Panc1 (cell line): ENCODE measurements around the gene APOA5. TPM values are rescaled to one million over a fixed set of nuclear protein-coding genes. Genes with fewer than 3 reads are reported as not detected.

Source experiments
- ATAC-seq: fragments of 200-7000 bp; cut with Tn5 transposase; 2 replicates; pipeline ENCODE4 v1.9.1; 2020; ENCODE audit warnings: mild to moderate bottlenecking, moderate library complexity
- BruUV-seq: library from RNA; stranded (reverse); fragments of 400-500 nt; replicated peaks from 2 replicates; lab custom pipeline; 2021; lab: Mats Ljungman, UMichigan
- CTCF ChIA-PET: fragments of 300-600 bp; sonication (Branson Sonifier 250); formaldehyde crosslinking; loops from one replicate; lab custom pipeline; 2022; ENCODE audit warnings: antibody characterized with exemption; lab: Charles Lee
- POLR2A ChIA-PET: fragments of 300-600 bp; sonication (Branson Sonifier 250); formaldehyde crosslinking; loops from one replicate; lab custom pipeline; 2022; ENCODE audit warnings: antibody characterized with exemption; lab: Charles Lee
- DNase-seq: peaks from one replicate; pipeline ENCODE4 v3.0.0-alpha.2; 2010; ENCODE audit warnings: low read depth, low spot score
- H3K27ac ChIP-seq: 2 replicates; pipeline ENCODE4 v1.5.1; 2011; ENCODE audit warnings: mild to moderate bottlenecking, low read length, inconsistent platforms
- H3K27me3 ChIP-seq: fragments of 200-500 bp; sonication (Bioruptor generic); 2 replicates; pipeline ENCODE4 v1.6.0; 2014; ENCODE audit warnings: low read length, inconsistent platforms; ENCODE audit not compliant: control insufficient read depth, insufficient read depth
- H3K36me3 ChIP-seq: fragments of 200-500 bp; sonication (Bioruptor generic); 2 replicates; pipeline ENCODE4 v1.5.1; 2014; ENCODE audit warnings: inconsistent platforms, mild to moderate bottlenecking, low read length, moderate library complexity; ENCODE audit not compliant: control insufficient read depth, insufficient read depth
- H3K4me1 ChIP-seq: 2 replicates; pipeline ENCODE4 v1.5.1; 2011; ENCODE audit warnings: inconsistent platforms, mild to moderate bottlenecking, low read length, moderate library complexity; ENCODE audit not compliant: control insufficient read depth, insufficient read depth
- H3K4me3 ChIP-seq, 2 experiments: 2 replicates each; pipeline ENCODE4 v1.5.1; 2011 to 2012; ENCODE audit warnings: low read depth in 2 of 2, low read length in 2 of 2, mild to moderate bottlenecking in 2 of 2, inconsistent platforms in 1 of 2, moderate library complexity in 1 of 2
- H3K9me3 ChIP-seq: fragments of 200-500 bp; sonication (Bioruptor generic); 2 replicates; pipeline ENCODE4 v1.5.1; 2014; ENCODE audit warnings: low read depth, mild to moderate bottlenecking, inconsistent platforms, low read length, moderate library complexity; ENCODE audit not compliant: control insufficient read depth, insufficient read depth
- POLR2AphosphoS5 ChIP-seq: IDR thresholded peaks from 2 replicates; pipeline ENCODE4 v1.6.1; 2012; ENCODE audit warnings: mild to moderate bottlenecking, low read depth, low read length, moderate library complexity
- SIN3A ChIP-seq: IDR thresholded peaks from 2 replicates; pipeline ENCODE4 v1.6.1; 2012; ENCODE audit warnings: low read depth, mild to moderate bottlenecking, low read length, moderate library complexity, borderline replicate concordance; ENCODE audit not compliant: insufficient read depth
- TCF7L2 ChIP-seq: IDR thresholded peaks from 2 replicates; pipeline ENCODE4 v1.6.1; 2011; ENCODE audit warnings: mild to moderate bottlenecking, low read depth, low read length, inconsistent platforms
- in situ Hi-C: cut with HindIII; loops from 2 replicates; pipeline ENCODE4 v1.10.0; 2016; ENCODE audit warnings: low sequenced_read_pairs, low pct_unique_long_range_greater_than_20kb
- intact Hi-C: fragments of 100-400 bp; cut with micrococcal nuclease; formaldehyde crosslinking; loops from one replicate; pipeline ENCODE4 v1.10.0; 2022; ENCODE audit not compliant: unreplicated experiment
- total RNA-seq: library from RNA; stranded (reverse); gene quantifications from one replicate; pipeline ENCODE4 v1.2.1, GENCODE V29; 2021; ENCODE audit not compliant: unreplicated experiment
- TF ChIP-seq, protein P1 (sequence below): fragments of 450-650 bp; IDR thresholded peaks from 2 replicates; pipeline ENCODE4 v1.5.1; 2017; ENCODE audit warnings: mild to moderate bottlenecking
- TF ChIP-seq, protein P2 (sequence below), 2 experiments: IDR thresholded peaks; 2 replicates each; pipeline ENCODE4 v1.6.1; 2011 to 2012; ENCODE audit warnings: low read depth in 2 of 2, control low read depth in 1 of 2, low read length in 1 of 2, mild to moderate bottlenecking in 1 of 2, moderate library complexity in 1 of 2; ENCODE audit not compliant: insufficient read depth in 1 of 2

The APOA5 gene
- total RNA-seq, 1 experiment from 2014 or later = 0.39 TPM

DNA sequence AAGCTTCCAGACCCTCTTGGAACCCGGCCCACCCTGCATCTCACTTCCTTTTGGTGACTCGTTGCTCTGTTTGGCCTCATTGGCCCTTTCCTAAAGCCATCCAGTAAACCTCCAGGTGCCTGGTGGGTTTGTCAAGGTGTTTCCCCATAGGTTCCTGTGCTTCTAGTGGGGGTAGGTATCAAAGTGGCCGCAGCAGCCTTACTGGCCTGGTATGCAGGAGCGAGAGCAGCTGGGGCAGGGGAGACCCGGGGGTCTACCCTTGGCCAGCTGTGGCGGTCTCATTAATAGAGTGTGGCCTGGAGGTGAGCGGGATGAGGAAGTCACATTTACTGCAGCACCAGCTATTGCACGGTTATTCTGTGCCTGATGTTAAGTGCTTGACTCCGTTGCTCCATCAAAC is 27.4 kb upstream of the APOA5 start:
- DNase-seq = no peak
- no peaks in the 10 kb centered on the region for H3K4me1 ChIP-seq
- H3K27ac ChIP-seq = no peak overlapping the region
- no peaks in the 10 kb centered on the region for H3K27me3 ChIP-seq
- H3K36me3 ChIP-seq = no peaks in the 10 kb centered on the region
- in situ Hi-C loops = no loop called here
- H3K9me3 ChIP-seq = no peaks in the 10 kb centered on the region
- ATAC-seq = no peak
- BruUV-seq = no TSS peak
- CTCF ChIA-PET = interaction anchor here (0.6 kb wide), 1 partner anchor 9 kb away, joined by 3 read pairs; no protein-coding TSS in a partner anchor
- intact Hi-C loops = no loop called here
- POLR2A ChIA-PET = no interaction called here
- no peak overlapping the region for H3K4me3 ChIP-seq
- TF ChIP-seq, protein P1, sequence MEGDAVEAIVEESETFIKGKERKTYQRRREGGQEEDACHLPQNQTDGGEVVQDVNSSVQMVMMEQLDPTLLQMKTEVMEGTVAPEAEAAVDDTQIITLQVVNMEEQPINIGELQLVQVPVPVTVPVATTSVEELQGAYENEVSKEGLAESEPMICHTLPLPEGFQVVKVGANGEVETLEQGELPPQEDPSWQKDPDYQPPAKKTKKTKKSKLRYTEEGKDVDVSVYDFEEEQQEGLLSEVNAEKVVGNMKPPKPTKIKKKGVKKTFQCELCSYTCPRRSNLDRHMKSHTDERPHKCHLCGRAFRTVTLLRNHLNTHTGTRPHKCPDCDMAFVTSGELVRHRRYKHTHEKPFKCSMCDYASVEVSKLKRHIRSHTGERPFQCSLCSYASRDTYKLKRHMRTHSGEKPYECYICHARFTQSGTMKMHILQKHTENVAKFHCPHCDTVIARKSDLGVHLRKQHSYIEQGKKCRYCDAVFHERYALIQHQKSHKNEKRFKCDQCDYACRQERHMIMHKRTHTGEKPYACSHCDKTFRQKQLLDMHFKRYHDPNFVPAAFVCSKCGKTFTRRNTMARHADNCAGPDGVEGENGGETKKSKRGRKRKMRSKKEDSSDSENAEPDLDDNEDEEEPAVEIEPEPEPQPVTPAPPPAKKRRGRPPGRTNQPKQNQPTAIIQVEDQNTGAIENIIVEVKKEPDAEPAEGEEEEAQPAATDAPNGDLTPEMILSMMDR = no peak
- TF ChIP-seq POLR2AphosphoS5 = no peak

DNA sequence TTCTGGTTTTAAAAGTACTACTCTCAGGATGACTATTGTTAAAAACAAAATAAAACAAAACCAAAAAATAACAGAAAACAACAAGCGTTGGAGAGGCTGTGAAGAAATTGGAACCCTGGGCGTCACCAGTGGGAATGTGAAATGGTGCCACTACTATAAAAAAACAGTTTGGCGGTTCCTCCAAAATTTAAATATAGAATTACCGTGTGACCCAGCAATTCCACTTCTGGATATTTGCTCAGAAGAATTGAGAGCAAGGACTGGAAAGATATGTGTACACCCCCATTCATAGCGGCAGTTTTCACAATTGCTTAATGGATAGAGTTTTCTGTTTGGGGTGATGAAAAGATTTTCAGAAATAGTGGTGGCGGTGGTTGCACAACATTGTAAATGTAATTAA is 22.8 kb upstream of the APOA5 start:
- DNase-seq (no peak), ATAC-seq (no peak)
- H3K9me3 ChIP-seq = no peaks in the 10 kb centered on the region
- POLR2A ChIA-PET = no interaction called here
- no peaks in the 10 kb centered on the region for H3K4me1 ChIP-seq
- CTCF ChIA-PET = no interaction called here
- H3K27ac ChIP-seq = no peak overlapping the region
- intact Hi-C loops = no loop called here
- H3K27me3 ChIP-seq = no peaks in the 10 kb centered on the region
- no peak overlapping the region for H3K4me3 ChIP-seq
- H3K36me3 ChIP-seq = no peaks in the 10 kb centered on the region
- TF ChIP-seq TCF7L2 (no peak), SIN3A (no peak), POLR2AphosphoS5 (no peak)
- TF ChIP-seq, protein P2, sequence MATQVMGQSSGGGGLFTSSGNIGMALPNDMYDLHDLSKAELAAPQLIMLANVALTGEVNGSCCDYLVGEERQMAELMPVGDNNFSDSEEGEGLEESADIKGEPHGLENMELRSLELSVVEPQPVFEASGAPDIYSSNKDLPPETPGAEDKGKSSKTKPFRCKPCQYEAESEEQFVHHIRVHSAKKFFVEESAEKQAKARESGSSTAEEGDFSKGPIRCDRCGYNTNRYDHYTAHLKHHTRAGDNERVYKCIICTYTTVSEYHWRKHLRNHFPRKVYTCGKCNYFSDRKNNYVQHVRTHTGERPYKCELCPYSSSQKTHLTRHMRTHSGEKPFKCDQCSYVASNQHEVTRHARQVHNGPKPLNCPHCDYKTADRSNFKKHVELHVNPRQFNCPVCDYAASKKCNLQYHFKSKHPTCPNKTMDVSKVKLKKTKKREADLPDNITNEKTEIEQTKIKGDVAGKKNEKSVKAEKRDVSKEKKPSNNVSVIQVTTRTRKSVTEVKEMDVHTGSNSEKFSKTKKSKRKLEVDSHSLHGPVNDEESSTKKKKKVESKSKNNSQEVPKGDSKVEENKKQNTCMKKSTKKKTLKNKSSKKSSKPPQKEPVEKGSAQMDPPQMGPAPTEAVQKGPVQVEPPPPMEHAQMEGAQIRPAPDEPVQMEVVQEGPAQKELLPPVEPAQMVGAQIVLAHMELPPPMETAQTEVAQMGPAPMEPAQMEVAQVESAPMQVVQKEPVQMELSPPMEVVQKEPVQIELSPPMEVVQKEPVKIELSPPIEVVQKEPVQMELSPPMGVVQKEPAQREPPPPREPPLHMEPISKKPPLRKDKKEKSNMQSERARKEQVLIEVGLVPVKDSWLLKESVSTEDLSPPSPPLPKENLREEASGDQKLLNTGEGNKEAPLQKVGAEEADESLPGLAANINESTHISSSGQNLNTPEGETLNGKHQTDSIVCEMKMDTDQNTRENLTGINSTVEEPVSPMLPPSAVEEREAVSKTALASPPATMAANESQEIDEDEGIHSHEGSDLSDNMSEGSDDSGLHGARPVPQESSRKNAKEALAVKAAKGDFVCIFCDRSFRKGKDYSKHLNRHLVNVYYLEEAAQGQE (IDR thresholded peaks at IDR 0.05; ENCODE audit: insufficient read depth in 1 of 2, low read depth in 2 of 2, low read length in 1 of 2) = no peak
- TF ChIP-seq, protein P1 = no peak
- in situ Hi-C loops = no loop called here
- BruUV-seq = no TSS peak
